Heart left ventricle (tissue), 16 donors: Measurements from ENCODE around the gene RTP3. TPM values are rescaled to one million over a fixed set of nuclear protein-coding genes. Genes with fewer than 3 reads are reported as not detected.
A peak's percentile ranks its signal among the peaks of the same experiment; 100 is the strongest.

Source experiments
- ATAC-seq, 4 donors: fragments of 200-7000 bp; cut with Tn5 transposase; one replicate each; pipeline ENCODE4 v1.9.1; 2020 to 2022; ENCODE audit warnings: moderate library complexity in 4 of 4, mild to moderate bottlenecking in 3 of 4, moderate number of reproducible peaks in 1 of 4
- DNase-seq, 5 donors: peaks; one replicate each; pipeline ENCODE4 v3.0.0-alpha.2; 2020
- H3K27ac ChIP-seq, 12 donors: fragments of 200-600 bp; sonication (generic) in 4 of 12; one replicate each; pipeline versions ENCODE4 v1.5.0 to v1.8.0; 2016 to 2022; ENCODE audit warnings: mild to moderate bottlenecking in 2 of 12
- H3K27me3 ChIP-seq, 9 donors: fragments of 200-600 bp; sonication (generic) in 2 of 9; one replicate each; pipeline versions ENCODE4 v1.5.1 to v1.8.0; 2016 to 2022; ENCODE audit warnings: mild to moderate bottlenecking in 3 of 9
- H3K36me3 ChIP-seq, 9 donors: fragments of 200-600 bp; sonication (generic) in 2 of 9; one replicate each; pipeline versions ENCODE4 v1.5.0 to v1.8.0; 2018 to 2022; ENCODE audit warnings: mild to moderate bottlenecking in 2 of 9
- H3K4me1 ChIP-seq, 12 donors: fragments of 200-600 bp; sonication (generic) in 4 of 12; one replicate each; pipeline versions ENCODE4 v1.5.0 to v1.8.0; 2016 to 2022; ENCODE audit warnings: mild to moderate bottlenecking in 3 of 12
- H3K4me3 ChIP-seq, 12 donors: fragments of 200-600 bp; sonication (generic) in 4 of 12; one replicate each; pipeline versions ENCODE4 v1.5.0 to v1.8.0; 2017 to 2022; ENCODE audit warnings: mild to moderate bottlenecking in 9 of 12, moderate library complexity in 4 of 12
- H3K9me3 ChIP-seq, 12 donors: fragments of 200-600 bp; sonication (generic) in 4 of 12; one replicate each; pipeline versions ENCODE4 v1.5.0 to v1.8.0; 2016 to 2022; ENCODE audit warnings: mild to moderate bottlenecking in 1 of 12
- CTCF ChIP-seq, 12 donors: fragments of 200-600 bp; sonication (generic) in 4 of 12; IDR thresholded peaks; one replicate each; pipeline versions ENCODE4 v1.5.0 to v1.8.0; 2018 to 2022; ENCODE audit warnings: antibody characterized with exemption in 12 of 12, mild to moderate bottlenecking in 5 of 12
- POLR2A ChIP-seq, 2 donors: fragments of 450-650 bp; IDR thresholded peaks; one replicate each; pipeline ENCODE4 v1.6.1; 2017; ENCODE audit warnings: antibody characterized with exemption in 2 of 2, mild to moderate bottlenecking in 2 of 2, moderate library complexity in 2 of 2
- WGBS, 4 donors: extraction: QIAGEN DNeasy Blood & Tissue Kit in 2 of 4; methylation state at CpG; one replicate each; pipeline versions ENCODE4 v1.1.5 to v1.1.7; 2013 to 2018; 5-methylcytosine and 5-hydroxymethylcytosine counted together
- intact Hi-C, 10 donors: fragments of 100-400 bp; cut with DNase I; formaldehyde crosslinking; loops; one replicate each; pipeline versions ENCODE4 v1.11.1 to v1.14.2; 2022
- polyA plus RNA-seq, 2 donors: library from polyadenylated mRNA; stranded (reverse); fragments of 200-250 nt; gene quantifications; one replicate each; pipeline ENCODE4 v1.2.3, GENCODE V29; 2013
- total RNA-seq, 9 donors: library from RNA; depleted of rRNA in 2 of 9; stranded (reverse); fragments of >200 nt in 2 of 9; fragmentation: NEBNext Ultra II Directional in 3 of 9; extraction: Animal tissue kit (Norgen Biotek cat#: 25700) in 3 of 9; gene quantifications; one replicate each; pipeline versions ENCODE4 v1.1.0 to v1.2.4, GENCODE V29; 2016 to 2023
- donor health status: ischemic (EF 13 %, LVEDD 7.1; RV severe dilation, severe dysfunction).
- donor health status: healthy with polysubstance abuse.
- donor health status: DM: no; HTN: yes; CAD: no.
- donor health status: DM: no; HTN: no; CAD: no.
- donor health status: ischemic (EF 25% LVEDD 6.9; RV normal size, moderate dysfunction).
- donor health status: ischemic (EF 25% LVEDD 5.7; RV mildly dilated, moderate dysfunction).
- donor health status: healthy.
- donor health status: DM: yes; HTN: yes; CAD: no.
- donor health status: ischemic (EF 35%, LVEDD 5.7; RV mildly dilated, moderate dysfunction).
- donor health status: nonischemic (EF 11% LVEDD 7.7; RV severe dilation, severe dysfunction).
- donor health status: DM: yes; HTN: yes; CAD: no.
- donor health status: PGD.
- donor health status: ischemic (EF 29% LVEDD 5.4; RV normal size, mild dysfunction).
- donor health status: nonischemic (EF 23%, LVEDD 6.1; RV moderate dilation, normal function).

The RTP3 gene
- total and polyA plus RNA-seq, 11 donors: not detected

- H3K27me3 ChIP-seq: peaks cover 0 to 16% (median 0%) of the 10 kb centered on the region in 9 donors
- no peak overlapping the region for H3K4me3 ChIP-seq
- peaks cover 0 to 2% (median 0%) of the 10 kb centered on the region in 12 donors for H3K9me3 ChIP-seq
- peaks cover 0 to 48% (median 24%) of the 10 kb centered on the region in 12 donors for H3K4me1 ChIP-seq
- intact Hi-C loops: no loop called here
- H3K27ac ChIP-seq: peak overlapping the region in 9 of 12 donors; percentile 33 to 77 (median 60)
- 54 to 57% (median 54%) methylated on average over 5 to 6 of the region's 6 CpGs for WGBS, 4 donors
- no peaks in the 10 kb centered on the region for H3K36me3 ChIP-seq
- peak in 4 of 5 donors; percentile 41 to 84 (median 65) for DNase-seq
- ATAC-seq: peak; percentile 80 to 87 (median 86)
- no peak for TF ChIP-seq CTCF (IDR thresholded peaks at IDR 0.05)
- no peak for TF ChIP-seq POLR2A (IDR thresholded peaks at IDR 0.05)
Observed at GRCh38 chr3:46468753-46469600, 28.8 kb upstream of the RTP3 start.

- Histone ChIP-seq H3K4me3 (no peak overlapping the region), H3K4me1 (peaks cover 0 to 40% (median 19%) of the 10 kb centered on the region in 12 donors), H3K27me3 (peaks cover 0 to 7% (median 0%) of the 10 kb centered on the region in 9 donors), H3K9me3 (peaks cover 0 to 10% (median under 1%) of the 10 kb centered on the region in 12 donors), H3K36me3 (no peaks in the 10 kb centered on the region), H3K27ac (peak overlapping the region in 1 of 12 donors; percentile 77)
- TF ChIP-seq CTCF (IDR thresholded peaks at IDR 0.05): no peak
- no peak for TF ChIP-seq POLR2A (IDR thresholded peaks at IDR 0.05)
- DNase-seq (peak in 1 of 5 donors; percentile 9), ATAC-seq (peak in 2 of 4 donors; percentile 4 to 6)
- 48 to 54% (median 52%) methylated on average over 3 of the region's 3 CpGs for WGBS, 4 donors
- intact Hi-C loops: no loop called here
Observed at GRCh38 chr3:46469680-46470357, 28.0 kb upstream of the RTP3 start.

- no peak for ATAC-seq
- DNase-seq: peak in 1 of 5 donors; percentile 5
- Histone ChIP-seq H3K4me3 (no peak overlapping the region), H3K9me3 (peaks cover 0 to 14% (median 2%) of the 10 kb centered on the region in 12 donors), H3K27me3 (peaks cover 0 to 3% (median 0%) of the 10 kb centered on the region in 9 donors), H3K4me1 (peaks cover 0 to 32% (median 18%) of the 10 kb centered on the region in 12 donors), H3K36me3 (no peaks in the 10 kb centered on the region), H3K27ac (no peak overlapping the region)
- 84 to 95% (median 93%) methylated on average over 4 of the region's 4 CpGs for WGBS, 4 donors
- intact Hi-C loops: no loop called here
- TF ChIP-seq POLR2A (IDR thresholded peaks at IDR 0.05): no peak
- TF ChIP-seq CTCF (IDR thresholded peaks at IDR 0.05): no peak
Observed at GRCh38 chr3:46470831-46471230, 26.9 kb upstream of the RTP3 start.
